Activated naive CD8-positive, alpha-beta T cell treated with anti-CD3 and anti-CD28 coated beads for 36 hours (primary cell): ENCODE data around the gene ZBTB17. TPM values are rescaled to one million over a fixed set of nuclear protein-coding genes. Genes with fewer than 3 reads are reported as not detected.
"Not testable (repeated sequence)": the region's sequence is repeated elsewhere in the genome, so short reads cannot be mapped to it uniquely, and the experiment has no call there.

Source experiments
- DNase-seq: peaks from one replicate; pipeline ENCODE4 v3.0.0; 2021
- H3K27ac Mint-ChIP-seq: one replicate; pipeline ENCODE4 v1.8.0; 2022; ENCODE audit warnings: mild to moderate bottlenecking, moderate library complexity, mixed read lengths
- H3K27me3 Mint-ChIP-seq: one replicate; pipeline ENCODE4 v1.8.0; 2022; ENCODE audit warnings: mild to moderate bottlenecking, mixed read lengths
- H3K36me3 Mint-ChIP-seq: one replicate; pipeline ENCODE4 v1.8.0; 2021; ENCODE audit warnings: mild to moderate bottlenecking, mixed read lengths
- H3K4me1 Mint-ChIP-seq: one replicate; pipeline ENCODE4 v1.8.0; 2021; ENCODE audit warnings: mixed read lengths
- H3K4me3 Mint-ChIP-seq: one replicate; pipeline ENCODE4 v1.8.0; 2022; ENCODE audit warnings: mild to moderate bottlenecking, moderate library complexity, mixed read lengths
- H3K9me3 Mint-ChIP-seq: one replicate; pipeline ENCODE4 v1.8.0; 2022; ENCODE audit warnings: mixed read lengths
- total RNA-seq, 2 experiments: library from RNA; stranded (reverse); gene quantifications; one replicate each; pipeline ENCODE4 v1.2.3, GENCODE V29; 2021

The ZBTB17 gene
- total RNA-seq, 2 experiments from 2014 or later: 52.3 to 56.1 TPM

GRCh38 chr1:16014509-16015482, 38.9 kb upstream of the ZBTB17 start:
- Mint-ChIP-seq H3K9me3 (no peaks in the 10 kb centered on the region), H3K4me3 (no peak overlapping the region), H3K4me1 (peaks cover 6% of the 10 kb centered on the region), H3K36me3 (no peaks in the 10 kb centered on the region), H3K27me3 (peaks cover 15% of the 10 kb centered on the region), H3K27ac (no peak overlapping the region)
- no peak for DNase-seq

DNA sequence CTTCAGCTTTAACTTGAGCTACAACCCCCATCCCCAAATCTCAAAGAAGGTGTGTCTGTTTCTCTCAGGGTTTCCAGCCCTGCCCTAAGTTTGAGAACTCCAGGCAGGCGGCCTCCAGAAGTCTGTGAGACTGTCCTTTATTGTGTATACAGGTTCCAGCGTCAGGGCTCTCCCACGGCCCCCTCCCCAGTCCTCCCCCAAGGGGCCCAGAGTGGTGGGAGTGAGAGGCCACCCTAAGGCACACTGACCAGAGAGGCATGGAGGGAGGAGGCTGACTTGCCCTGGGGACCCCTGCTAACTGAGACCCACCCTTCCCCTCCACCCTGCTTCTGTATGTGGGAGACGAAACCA, 38.0 kb upstream of the ZBTB17 start:
- no peak overlapping the region for H3K27ac Mint-ChIP-seq
- H3K4me1 Mint-ChIP-seq: peaks cover 6% of the 10 kb centered on the region
- no peak overlapping the region for H3K4me3 Mint-ChIP-seq
- no peak for DNase-seq
- no peaks in the 10 kb centered on the region for H3K9me3 Mint-ChIP-seq
- H3K27me3 Mint-ChIP-seq: peaks cover 15% of the 10 kb centered on the region
- H3K36me3 Mint-ChIP-seq: no peaks in the 10 kb centered on the region

DNA sequence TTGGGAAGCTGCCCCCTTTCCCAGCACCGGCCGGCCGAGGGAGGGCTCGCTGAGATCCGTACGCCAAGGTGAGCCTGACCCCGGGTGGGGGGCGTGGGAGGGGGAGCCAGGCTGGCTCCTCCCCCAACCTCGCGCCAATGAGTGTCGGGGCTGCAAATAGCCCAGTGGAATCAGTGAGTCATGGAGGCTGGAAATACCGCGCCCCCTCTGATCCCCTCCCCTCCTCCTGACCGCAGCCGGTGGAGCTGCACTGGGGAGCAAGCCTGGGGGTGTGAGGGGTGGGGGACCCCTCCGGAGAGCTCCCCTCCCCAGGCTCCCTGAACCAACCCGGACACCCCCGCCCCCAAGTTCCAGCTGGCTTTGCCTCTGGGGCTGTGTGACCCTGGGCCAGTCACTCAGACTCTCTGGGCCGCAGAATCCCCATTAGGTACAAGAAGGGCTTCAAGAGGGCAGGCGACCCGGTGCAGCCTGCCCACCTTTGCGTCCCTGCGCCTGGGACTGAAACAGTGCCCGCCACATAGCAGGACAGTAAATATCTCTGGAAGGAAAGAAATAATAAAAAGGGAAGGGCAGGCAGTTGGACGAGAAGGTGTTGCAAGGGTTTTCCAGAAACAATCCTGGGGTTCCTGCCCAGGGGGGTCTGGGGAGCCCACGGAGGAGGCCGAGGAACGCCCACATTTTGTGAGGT, 37.5 kb upstream of the ZBTB17 start:
- Mint-ChIP-seq H3K27me3 (peaks cover 15% of the 10 kb centered on the region), H3K4me1 (peaks cover 6% of the 10 kb centered on the region), H3K36me3 (no peaks in the 10 kb centered on the region), H3K27ac (no peak overlapping the region), H3K9me3 (no peaks in the 10 kb centered on the region), H3K4me3 (no peak overlapping the region)
- peak; percentile 76 for DNase-seq

GRCh38 chr1:16012590-16013219, 36.8 kb upstream of the ZBTB17 start:
- peaks cover 15% of the 10 kb centered on the region for H3K27me3 Mint-ChIP-seq
- H3K9me3 Mint-ChIP-seq: no peaks in the 10 kb centered on the region
- DNase-seq: peak; percentile 41

DNA sequence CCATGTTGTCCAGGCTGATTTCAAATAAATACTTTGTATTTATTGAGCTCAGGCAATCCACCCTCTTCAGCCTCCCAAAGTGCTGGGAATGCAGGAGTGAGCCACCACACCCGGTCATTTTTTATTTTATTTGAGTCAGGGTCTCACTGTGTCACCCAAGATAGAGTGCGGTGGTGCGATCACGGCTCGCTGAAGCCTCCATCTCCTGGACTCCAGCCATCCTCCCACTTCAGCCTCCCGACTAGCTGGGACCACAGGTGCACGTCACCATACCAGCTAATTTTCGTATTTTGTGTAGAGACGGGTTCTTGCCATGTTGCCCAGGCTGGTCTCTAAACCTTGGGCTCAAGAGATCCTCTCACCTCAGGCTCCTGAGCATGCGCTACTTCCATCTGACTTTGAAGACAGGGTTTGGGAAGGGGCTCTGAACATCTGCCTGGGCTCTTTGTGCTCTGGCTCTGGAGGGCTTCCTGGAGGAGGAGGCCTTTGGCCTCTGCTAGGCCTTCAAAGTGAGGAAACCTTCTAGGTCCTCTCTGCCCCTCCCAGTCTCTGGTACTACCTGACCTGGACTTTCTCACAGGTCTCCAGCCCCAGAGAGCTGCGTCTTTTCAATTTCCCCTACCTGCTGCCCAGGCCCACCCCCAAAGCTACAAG, 36.2 kb upstream of the ZBTB17 start:
- H3K9me3 Mint-ChIP-seq: no peaks in the 10 kb centered on the region
- peaks cover 15% of the 10 kb centered on the region for H3K27me3 Mint-ChIP-seq
- peak overlapping the region; percentile 53 for H3K4me3 Mint-ChIP-seq
- H3K36me3 Mint-ChIP-seq: no peaks in the 10 kb centered on the region
- no peak overlapping the region for H3K27ac Mint-ChIP-seq
- peaks cover 7% of the 10 kb centered on the region for H3K4me1 Mint-ChIP-seq
- no peak for DNase-seq

More at GRCh38 chr1:16012590-16013219, 36.8 kb upstream of the ZBTB17 start:
- Mint-ChIP-seq H3K36me3 (no peaks in the 10 kb centered on the region), H3K4me3 (peak overlapping the region; percentile 53), H3K27ac (no peak overlapping the region), H3K4me1 (peaks cover 6% of the 10 kb centered on the region)

DNA sequence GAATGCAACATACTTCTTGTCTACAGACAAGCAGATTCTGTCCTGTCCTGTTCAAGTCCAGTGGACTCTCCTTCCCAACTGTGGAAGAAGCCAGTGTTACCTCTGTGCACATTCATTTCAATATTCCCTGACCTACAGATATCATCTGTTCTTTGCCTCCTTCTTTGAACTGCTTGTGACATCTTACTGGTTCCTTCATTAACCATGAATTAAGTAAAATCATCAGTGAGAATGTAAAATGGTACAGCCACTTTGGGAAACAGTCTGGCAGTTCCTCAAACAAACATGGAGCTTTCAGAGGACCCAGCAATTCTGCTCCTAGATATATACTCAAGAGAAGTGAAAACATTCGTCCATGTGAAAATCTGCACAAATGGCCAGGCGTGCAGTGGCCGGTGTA, 34.9 kb upstream of the ZBTB17 start:
- Mint-ChIP-seq H3K27ac (no peak overlapping the region), H3K27me3 (peaks cover 15% of the 10 kb centered on the region), H3K36me3 (no peaks in the 10 kb centered on the region), H3K9me3 (no peaks in the 10 kb centered on the region), H3K4me1 (peaks cover 14% of the 10 kb centered on the region), H3K4me3 (no peak overlapping the region)
- no peak for DNase-seq

GRCh38 chr1:16009678-16010077, 33.8 kb upstream of the ZBTB17 start:
- Mint-ChIP-seq H3K9me3 (no peaks in the 10 kb centered on the region), H3K4me1 (peaks cover 14% of the 10 kb centered on the region), H3K4me3 (no peak overlapping the region), H3K27me3 (peaks cover 9% of the 10 kb centered on the region), H3K27ac (no peak overlapping the region), H3K36me3 (no peaks in the 10 kb centered on the region)
- DNase-seq: no peak

- DNase-seq: peak; percentile 69
- Mint-ChIP-seq H3K9me3 (no peaks in the 10 kb centered on the region), H3K27ac (no peak overlapping the region), H3K36me3 (no peaks in the 10 kb centered on the region), H3K4me1 (peaks cover 14% of the 10 kb centered on the region), H3K4me3 (no peak overlapping the region), H3K27me3 (peaks cover 7% of the 10 kb centered on the region)
These were observed 33.1 kb upstream of the ZBTB17 start for GRCh38 chr1:16009030-16009460.

DNA sequence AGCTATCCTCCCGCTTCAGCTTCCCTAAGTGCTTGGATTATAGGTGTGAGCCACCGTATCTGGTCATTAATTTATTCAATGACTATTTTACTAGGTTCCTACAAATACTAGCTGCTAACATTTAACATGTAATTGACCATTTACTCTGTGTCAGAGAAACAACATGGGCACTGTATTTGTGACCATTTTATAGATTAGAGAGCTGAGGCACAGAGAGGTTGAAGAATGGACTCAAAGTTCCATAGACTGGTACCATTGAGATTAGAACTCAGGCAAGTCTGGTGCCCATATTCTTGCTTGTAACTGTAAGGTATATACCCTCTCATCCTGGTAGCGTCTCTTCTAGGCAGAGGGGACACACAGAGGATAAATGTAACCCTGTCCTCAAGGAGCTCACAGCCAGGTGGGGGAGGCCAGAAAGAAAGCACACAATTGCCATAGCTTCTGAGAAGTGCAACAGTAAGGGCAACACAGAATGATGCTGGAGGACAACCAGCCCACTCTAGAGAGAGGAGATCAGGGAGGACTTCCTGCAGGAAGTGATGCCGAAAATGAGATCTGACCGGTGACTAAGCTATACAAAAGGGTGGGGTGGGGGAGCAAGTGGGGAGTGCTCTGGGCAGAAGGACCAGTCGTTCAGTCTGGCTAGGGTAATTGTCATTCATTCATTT, 31.9 kb upstream of the ZBTB17 start:
- Mint-ChIP-seq H3K36me3 (no peaks in the 10 kb centered on the region), H3K9me3 (no peaks in the 10 kb centered on the region), H3K4me3 (no peak overlapping the region), H3K27ac (no peak overlapping the region), H3K27me3 (peaks cover 7% of the 10 kb centered on the region), H3K4me1 (peaks cover 12% of the 10 kb centered on the region)
- no peak for DNase-seq

DNA sequence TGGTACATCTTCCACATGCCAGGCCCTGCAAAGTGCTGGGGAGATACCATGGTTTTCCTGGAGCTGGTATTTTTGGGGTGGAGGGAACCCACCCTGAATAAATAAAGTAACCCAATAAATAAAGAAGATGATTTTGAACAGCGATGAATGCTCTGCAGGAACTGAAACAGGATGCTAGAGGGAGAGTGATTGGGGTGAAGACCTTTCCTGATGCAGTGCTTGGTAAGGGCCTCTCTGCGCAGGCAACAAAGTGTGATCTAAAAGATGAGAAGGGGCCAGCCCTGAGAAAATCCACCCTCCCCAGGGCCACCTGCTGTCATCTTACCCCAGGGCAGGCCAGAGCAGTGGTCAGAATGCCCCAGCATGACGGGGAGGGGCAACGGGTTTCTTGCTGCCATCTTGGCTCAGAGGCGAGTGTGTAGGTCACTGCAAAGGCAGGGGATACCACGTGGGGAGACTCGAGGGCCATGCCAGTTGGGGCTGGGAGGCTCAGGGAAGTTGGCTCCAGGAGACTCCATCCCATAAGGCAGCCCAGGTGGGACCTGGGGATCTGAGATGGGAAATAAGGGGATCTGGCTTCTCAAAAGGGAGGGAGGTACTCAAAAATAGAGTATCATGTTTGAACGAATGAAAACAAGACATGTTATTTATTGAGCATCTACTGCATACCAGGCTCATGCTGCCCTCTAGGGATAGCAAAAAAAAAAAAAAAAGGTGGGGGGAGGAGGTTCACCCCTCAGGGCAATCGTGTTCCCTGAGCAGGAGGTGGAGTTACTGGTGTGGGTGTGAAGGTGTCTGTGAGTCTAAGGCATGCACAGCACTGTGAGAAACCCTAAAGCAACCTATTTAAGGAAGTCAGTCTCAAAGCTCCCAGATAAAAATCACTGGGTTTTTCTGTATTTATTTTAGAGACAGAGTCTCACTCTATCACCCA, 30.9 kb upstream of the ZBTB17 start:
- no peaks in the 10 kb centered on the region for H3K9me3 Mint-ChIP-seq
- H3K27ac Mint-ChIP-seq: no peak overlapping the region
- no peaks in the 10 kb centered on the region for H3K36me3 Mint-ChIP-seq
- no peak overlapping the region for H3K4me3 Mint-ChIP-seq
- no peak for DNase-seq
- H3K4me1 Mint-ChIP-seq: peaks cover 8% of the 10 kb centered on the region
- H3K27me3 Mint-ChIP-seq: no peaks in the 10 kb centered on the region

- no peak overlapping the region for H3K4me3 Mint-ChIP-seq
- no peak for DNase-seq
These were observed 30.1 kb upstream of the ZBTB17 start for GRCh38 chr1:16006010-16006409.

DNA sequence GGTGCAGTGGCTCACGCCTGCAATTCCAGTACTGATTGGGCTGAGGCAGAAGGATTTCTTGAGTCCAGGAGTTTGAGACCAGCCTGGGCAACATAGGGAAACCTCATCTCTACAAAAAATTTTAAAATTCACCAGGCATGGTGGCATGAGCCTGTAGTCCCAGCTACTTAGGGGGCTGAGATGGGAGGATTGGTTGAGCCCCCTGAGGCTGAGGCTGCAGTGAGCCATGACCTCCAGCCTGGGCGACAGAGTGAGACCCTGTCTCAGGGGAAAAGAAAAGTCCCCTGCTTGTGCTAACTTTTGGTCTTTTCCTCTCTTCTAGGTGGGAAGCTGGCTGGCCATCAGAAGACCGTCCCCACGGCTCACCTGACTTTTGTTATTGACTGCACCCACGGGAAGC, 29.7 kb upstream of the ZBTB17 start:
- H3K27ac Mint-ChIP-seq: no peak overlapping the region
- H3K4me3 Mint-ChIP-seq: no peak overlapping the region
- H3K36me3 Mint-ChIP-seq: no peaks in the 10 kb centered on the region
- DNase-seq: no peak
- peaks cover 8% of the 10 kb centered on the region for H3K4me1 Mint-ChIP-seq
- H3K9me3 Mint-ChIP-seq: no peaks in the 10 kb centered on the region
- H3K27me3 Mint-ChIP-seq: no peaks in the 10 kb centered on the region

More at GRCh38 chr1:16006010-16006409, 30.1 kb upstream of the ZBTB17 start:
- Mint-ChIP-seq H3K4me1 (peaks cover 8% of the 10 kb centered on the region), H3K9me3 (no peaks in the 10 kb centered on the region), H3K36me3 (no peaks in the 10 kb centered on the region), H3K27ac (no peak overlapping the region), H3K27me3 (no peaks in the 10 kb centered on the region)

GRCh38 chr1:16001274-16001673, 25.4 kb upstream of the ZBTB17 start:
- H3K27me3 Mint-ChIP-seq, H3K27ac Mint-ChIP-seq, H3K4me1 Mint-ChIP-seq, H3K4me3 Mint-ChIP-seq, DNase-seq, H3K36me3 Mint-ChIP-seq, H3K9me3 Mint-ChIP-seq: not testable (repeated sequence)
